Lung (tissue), 12 donors: ENCODE results near the gene PCDH9. TPM values are rescaled to one million over a fixed set of nuclear protein-coding genes. Genes with fewer than 3 reads are reported as not detected.

Experiments
- ATAC-seq: fragments of 200-7000 bp; cut with Tn5 transposase; one replicate; pipeline ENCODE4 v1.9.1; 2020; ENCODE audit warnings: moderate number of reproducible peaks; ENCODE audit not compliant: insufficient read depth, low FRiP score
- DNase-seq, 3 donors: peaks; one replicate each; pipeline ENCODE4 v3.0.0-alpha.2; 2013 to 2017
- H3K27ac ChIP-seq, 2 donors: one replicate each; pipeline ENCODE4 v1.5.1; 2013; ENCODE audit warnings: mild to moderate bottlenecking in 2 of 2, moderate library complexity in 2 of 2, control low read depth in 1 of 2, inconsistent platforms in 1 of 2, low read depth in 1 of 2, low read length in 1 of 2
- H3K27me3 ChIP-seq, 3 donors: one replicate each; pipeline ENCODE4 v1.5.1; 2013; ENCODE audit warnings: low read length in 2 of 3; ENCODE audit not compliant: control insufficient read depth in 3 of 3, insufficient read depth in 3 of 3
- H3K36me3 ChIP-seq, 4 donors: one replicate each; pipeline ENCODE4 v1.5.1; 2013; ENCODE audit warnings: low read length in 4 of 4, mild to moderate bottlenecking in 1 of 4, moderate library complexity in 1 of 4; ENCODE audit not compliant: control insufficient read depth in 4 of 4, insufficient read depth in 4 of 4
- H3K4me1 ChIP-seq, 5 donors: one replicate each; pipeline ENCODE4 v1.5.1; 2013; ENCODE audit warnings: low read length in 5 of 5, mild to moderate bottlenecking in 2 of 5, moderate library complexity in 1 of 5; ENCODE audit not compliant: control insufficient read depth in 5 of 5, insufficient read depth in 5 of 5
- H3K4me3 ChIP-seq: one replicate; pipeline ENCODE4 v1.5.1; 2013; ENCODE audit warnings: mild to moderate bottlenecking, control low read depth, moderate library complexity
- H3K9ac ChIP-seq, 2 donors: one replicate each; pipeline ENCODE4 v1.5.1; 2013; ENCODE audit warnings: low read length in 2 of 2, control low read depth in 1 of 2; ENCODE audit not compliant: insufficient read depth in 1 of 2
- H3K9me3 ChIP-seq, 4 donors: one replicate each; pipeline ENCODE4 v1.5.1; 2013; ENCODE audit warnings: low read length in 3 of 4, mild to moderate bottlenecking in 1 of 4, moderate library complexity in 1 of 4; ENCODE audit not compliant: control insufficient read depth in 4 of 4, insufficient read depth in 3 of 4
- CTCF ChIP-seq: IDR thresholded peaks from 2 replicates; pipeline ENCODE4 v1.5.1; 2012; ENCODE audit warnings: mild to moderate bottlenecking; ENCODE audit errors: control extremely low read depth, extremely low read depth
- WGBS, 2 donors: extraction: QIAGEN DNeasy Blood & Tissue Kit; methylation state at CpG; one replicate each; pipeline ENCODE4 v1.1.7; 2013; 5-methylcytosine and 5-hydroxymethylcytosine counted together
- polyA plus RNA-seq, 2 donors: library from polyadenylated mRNA; stranded (reverse); fragments of 200-250 nt; gene quantifications; one replicate each; pipeline ENCODE4 v1.2.1, GENCODE V29; 2013
- total RNA-seq, 2 donors: library from RNA; depleted of rRNA in 1 of 2; stranded (reverse); fragments of >200 nt in 1 of 2; gene quantifications; one replicate each; pipeline ENCODE4 v1.2.1, GENCODE V29; 2014 to 2021
- donor health status: control.
- donor health status: control.
- donor health status: Bipolar disorder and iron deficiency.
- donor health status: healthy.
- donor health status: DM: yes; HTN: yes; CAD: no.

Gene PCDH9
- total and polyA plus RNA-seq, 4 donors = 0.68 to 22.2 (median 4.1) TPM

- H3K36me3 ChIP-seq = no peaks in the 10 kb centered on the region
- no peaks in the 10 kb centered on the region for H3K9me3 ChIP-seq
- H3K4me3 ChIP-seq = no peak overlapping the region
- no peaks in the 10 kb centered on the region for H3K27me3 ChIP-seq
- no peak for TF ChIP-seq CTCF
- 70 to 79% methylated on average over 6 of the region's 6 CpGs for WGBS, 2 donors
- DNase-seq (peak in 2 of 3 donors; percentile 9 to 20), ATAC-seq (no peak)
- no peak overlapping the region for H3K9ac ChIP-seq
- H3K4me1 ChIP-seq = peaks cover 0 to 12% (median 0%) of the 10 kb centered on the region in 5 donors
- H3K27ac ChIP-seq = no peak overlapping the region
These were observed 824.0 kb downstream of the PCDH9 start for GRCh38 chr13:66405908-66406802.

- ATAC-seq (no peak), DNase-seq (no peak)
- Histone ChIP-seq H3K9me3 (no peaks in the 10 kb centered on the region), H3K36me3 (no peaks in the 10 kb centered on the region), H3K9ac (no peak overlapping the region), H3K27ac (no peak overlapping the region), H3K27me3 (no peaks in the 10 kb centered on the region), H3K4me3 (no peak overlapping the region), H3K4me1 (peaks cover 0 to 12% (median 0%) of the 10 kb centered on the region in 5 donors)
- no peak for TF ChIP-seq CTCF
- 83 to 92% methylated on average over 2 of the region's 2 CpGs for WGBS, 2 donors
These were observed 827.6 kb downstream of the PCDH9 start for GRCh38 chr13:66402546-66402945.

GRCh38 chr13:66402066-66402465, 828.1 kb downstream of the PCDH9 start:
- no peak for TF ChIP-seq CTCF
- Histone ChIP-seq H3K9me3 (no peaks in the 10 kb centered on the region), H3K4me3 (no peak overlapping the region), H3K27me3 (no peaks in the 10 kb centered on the region), H3K4me1 (peaks cover 0 to 12% (median 0%) of the 10 kb centered on the region in 5 donors), H3K27ac (no peak overlapping the region), H3K9ac (no peak overlapping the region), H3K36me3 (no peaks in the 10 kb centered on the region)
- ATAC-seq (no peak), DNase-seq (no peak)
- WGBS, 2 donors = 83 to 88% methylated on average over 1 of the region's 1 CpG

GRCh38 chr13:66400292-66400691, 829.8 kb downstream of the PCDH9 start:
- DNase-seq (no peak), ATAC-seq (no peak)
- no peak for TF ChIP-seq CTCF
- Histone ChIP-seq H3K4me3 (no peak overlapping the region), H3K9me3 (no peaks in the 10 kb centered on the region), H3K27me3 (no peaks in the 10 kb centered on the region), H3K4me1 (no peaks in the 10 kb centered on the region), H3K27ac (no peak overlapping the region), H3K36me3 (no peaks in the 10 kb centered on the region), H3K9ac (no peak overlapping the region)
